Endothelial cell of umbilical vein (primary cell): ENCODE results near the gene RNF113B.

Experiments
- CTCF ChIP-seq, 2 donors: IDR thresholded peaks; 1 replicate in 1 of 2; 2 replicates in 1 of 2; pipeline ENCODE4 v1.5.1; 2011; ENCODE audit warnings: low read length in 2 of 2, mild to moderate bottlenecking in 2 of 2, moderate library complexity in 2 of 2, control low read depth in 1 of 2, inconsistent platforms in 1 of 2, low read depth in 1 of 2; ENCODE audit not compliant: insufficient read depth in 1 of 2; ENCODE audit errors: extremely low read depth in 1 of 2
- EZH2 ChIP-seq: IDR thresholded peaks from 2 replicates; pipeline ENCODE4 v1.6.1; 2012; ENCODE audit warnings: borderline replicate concordance, low read depth, mild to moderate bottlenecking, moderate library complexity, low read length, inconsistent platforms; ENCODE audit not compliant: severe bottlenecking
- FOS ChIP-seq: IDR thresholded peaks from 2 replicates; pipeline ENCODE4 v1.6.1; 2011; ENCODE audit warnings: mild to moderate bottlenecking, low read length, moderate library complexity, borderline replicate concordance; ENCODE audit not compliant: insufficient read depth
- JUN ChIP-seq: IDR thresholded peaks from 2 replicates; pipeline ENCODE4 v1.6.1; 2011; ENCODE audit warnings: borderline replicate concordance, low read depth; ENCODE audit not compliant: insufficient read length, insufficient read depth
- MAX ChIP-seq: IDR thresholded peaks from 2 replicates; pipeline ENCODE4 v1.6.1; 2011; ENCODE audit not compliant: insufficient read depth, insufficient read length
- POLR2AphosphoS5 ChIP-seq: IDR thresholded peaks from 2 replicates; pipeline ENCODE4 v1.6.1; 2012; ENCODE audit warnings: low read depth, mild to moderate bottlenecking, control low read depth, low read length, moderate library complexity; ENCODE audit not compliant: insufficient read depth

- TF ChIP-seq CTCF (IDR thresholded peaks at IDR 0.05; ENCODE audit: extremely low read depth in 1 of 2, insufficient read depth in 1 of 2, low read depth in 1 of 2, low read length in 2 of 2) (no peak), EZH2 (no peak), JUN (no peak), POLR2AphosphoS5 (no peak), MAX (no peak), FOS (no peak)
Measured at GRCh38 chr13:98158172-98158899, 18.7 kb downstream of the RNF113B start.
